ENCODE results near the gene MT1HL1.

DNA sequence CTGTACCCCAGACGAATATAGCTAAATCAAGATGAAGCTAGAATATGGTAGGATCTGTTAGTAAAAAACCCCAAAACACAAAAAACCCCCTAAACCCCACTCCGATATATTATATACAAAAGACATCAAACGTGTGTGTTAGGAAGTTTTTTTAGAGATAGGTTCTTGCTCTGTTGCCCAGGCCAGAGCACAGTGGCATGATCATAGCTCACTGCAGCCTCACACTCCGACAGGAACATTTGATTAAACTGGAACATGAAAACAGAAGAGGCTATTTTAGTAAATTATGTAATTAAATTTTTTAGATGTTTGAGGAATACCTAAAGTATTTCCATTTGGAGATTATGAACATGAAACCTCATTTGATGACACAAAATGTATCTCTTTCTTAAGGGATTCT lies 29.6 kb upstream of the MT1HL1 start:
- TF ChIP-seq, protein P1, sequence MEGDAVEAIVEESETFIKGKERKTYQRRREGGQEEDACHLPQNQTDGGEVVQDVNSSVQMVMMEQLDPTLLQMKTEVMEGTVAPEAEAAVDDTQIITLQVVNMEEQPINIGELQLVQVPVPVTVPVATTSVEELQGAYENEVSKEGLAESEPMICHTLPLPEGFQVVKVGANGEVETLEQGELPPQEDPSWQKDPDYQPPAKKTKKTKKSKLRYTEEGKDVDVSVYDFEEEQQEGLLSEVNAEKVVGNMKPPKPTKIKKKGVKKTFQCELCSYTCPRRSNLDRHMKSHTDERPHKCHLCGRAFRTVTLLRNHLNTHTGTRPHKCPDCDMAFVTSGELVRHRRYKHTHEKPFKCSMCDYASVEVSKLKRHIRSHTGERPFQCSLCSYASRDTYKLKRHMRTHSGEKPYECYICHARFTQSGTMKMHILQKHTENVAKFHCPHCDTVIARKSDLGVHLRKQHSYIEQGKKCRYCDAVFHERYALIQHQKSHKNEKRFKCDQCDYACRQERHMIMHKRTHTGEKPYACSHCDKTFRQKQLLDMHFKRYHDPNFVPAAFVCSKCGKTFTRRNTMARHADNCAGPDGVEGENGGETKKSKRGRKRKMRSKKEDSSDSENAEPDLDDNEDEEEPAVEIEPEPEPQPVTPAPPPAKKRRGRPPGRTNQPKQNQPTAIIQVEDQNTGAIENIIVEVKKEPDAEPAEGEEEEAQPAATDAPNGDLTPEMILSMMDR (optimal IDR thresholded peaks at IDR 0.05 in 1 of 3, IDR thresholded peaks at IDR 0.05 in 1 of 3, conservative IDR thresholded peaks at IDR 0.05 in 1 of 3; ENCODE audit: extremely low read depth in 1 of 3, insufficient read depth in 2 of 3, low read length in 3 of 3): no peak
- TF ChIP-seq EZH2 (IDR thresholded peaks at IDR 0.05; ENCODE audit: low read length): no peak

All from keratinocyte (primary cell).